H9 (cell line): ENCODE measurements around the gene LMBR1. TPM values are rescaled to one million over a fixed set of nuclear protein-coding genes. Genes with fewer than 3 reads are reported as not detected.

ENCODE experiments used
- DNase-seq: peaks from one replicate; pipeline ENCODE4 v3.0.0-alpha.2; 2017
- H2AFZ ChIP-seq: one replicate; pipeline ENCODE4 v1.6.1; 2013; ENCODE audit warnings: mild to moderate bottlenecking, low read length, control low read depth, moderate library complexity
- H2AK5ac ChIP-seq: 2 replicates; pipeline ENCODE4 v1.6.1; 2013; ENCODE audit warnings: low read length, control low read depth, mixed read lengths; ENCODE audit not compliant: insufficient read length
- H2BK120ac ChIP-seq: one replicate; pipeline ENCODE4 v1.6.1; 2013; ENCODE audit warnings: low read depth, mild to moderate bottlenecking, low read length, control low read depth, inconsistent platforms; ENCODE audit not compliant: poor library complexity, severe bottlenecking
- H2BK12ac ChIP-seq: 2 replicates; pipeline ENCODE4 v1.6.1; 2013; ENCODE audit warnings: low read length, control low read depth, mixed read lengths, low read depth; ENCODE audit not compliant: insufficient read length
- H2BK15ac ChIP-seq: 2 replicates; pipeline ENCODE4 v1.6.1; 2013; ENCODE audit warnings: low read depth, low read length, control low read depth
- H2BK20ac ChIP-seq: one replicate; pipeline ENCODE4 v1.6.1; 2013; ENCODE audit warnings: low read depth, mild to moderate bottlenecking, low read length, control low read depth, inconsistent platforms; ENCODE audit not compliant: poor library complexity, severe bottlenecking
- H2BK5ac ChIP-seq: 2 replicates; pipeline ENCODE4 v1.6.1; 2013; ENCODE audit warnings: low read length, control low read depth, mixed read lengths; ENCODE audit not compliant: insufficient read length
- H3K14ac ChIP-seq: 2 replicates; pipeline ENCODE4 v1.6.1; 2013; ENCODE audit warnings: low read length, control low read depth; ENCODE audit not compliant: insufficient read depth
- H3K18ac ChIP-seq: 2 replicates; pipeline ENCODE4 v1.6.1; 2013; ENCODE audit warnings: low read depth, mild to moderate bottlenecking, mixed read lengths, low read length, control low read depth; ENCODE audit not compliant: insufficient read length
- H3K23ac ChIP-seq: 2 replicates; pipeline ENCODE4 v1.6.1; 2013; ENCODE audit warnings: low read length, control low read depth, mixed read lengths, low read depth; ENCODE audit not compliant: insufficient read length
- H3K23me2 ChIP-seq: 2 replicates; pipeline ENCODE4 v1.6.1; 2013; ENCODE audit warnings: low read depth, mild to moderate bottlenecking, mixed read lengths, low read length, control low read depth; ENCODE audit not compliant: insufficient read length, poor library complexity, severe bottlenecking
- H3K27ac ChIP-seq: 2 replicates; pipeline ENCODE4 v1.5.1; 2013; ENCODE audit warnings: low read length, control low read depth, mixed read lengths, low read depth; ENCODE audit not compliant: insufficient read length
- H3K27me3 ChIP-seq: 2 replicates; pipeline ENCODE4 v1.6.1; 2013; ENCODE audit warnings: low read length, control low read depth, inconsistent platforms; ENCODE audit not compliant: insufficient read depth
- H3K4ac ChIP-seq: 2 replicates; pipeline ENCODE4 v1.6.1; 2013; ENCODE audit warnings: low read depth, mild to moderate bottlenecking, control low read depth, inconsistent platforms, low read length, moderate library complexity
- H3K4me1 ChIP-seq: 2 replicates; pipeline ENCODE4 v1.6.1; 2013; ENCODE audit warnings: low read length, control low read depth, inconsistent platforms; ENCODE audit not compliant: insufficient read depth
- H3K4me2 ChIP-seq: 2 replicates; pipeline ENCODE4 v1.6.1; 2013; ENCODE audit warnings: low read length, control low read depth, mixed read lengths; ENCODE audit not compliant: insufficient read length, insufficient read depth
- H3K56ac ChIP-seq: 2 replicates; pipeline ENCODE4 v1.6.1; 2013; ENCODE audit warnings: low read depth, mild to moderate bottlenecking, mixed read lengths, low read length, control low read depth; ENCODE audit not compliant: insufficient read length
- H3K79me1 ChIP-seq: 2 replicates; pipeline ENCODE4 v1.6.1; 2013; ENCODE audit warnings: low read depth, mild to moderate bottlenecking, moderate library complexity, low read length, control low read depth, inconsistent platforms; ENCODE audit not compliant: insufficient read depth, poor library complexity, severe bottlenecking
- H3K79me2 ChIP-seq: 2 replicates; pipeline ENCODE4 v1.6.1; 2013; ENCODE audit warnings: low read length, control low read depth, inconsistent platforms; ENCODE audit not compliant: insufficient read depth
- H3K9ac ChIP-seq: 2 replicates; pipeline ENCODE4 v1.6.1; 2013; ENCODE audit warnings: low read length, control low read depth, mixed read lengths; ENCODE audit not compliant: insufficient read length; ENCODE audit errors: extremely low read depth
- H3K9me3 ChIP-seq: one replicate; pipeline ENCODE4 v1.6.1; 2013; ENCODE audit warnings: low read depth, low read length, inconsistent platforms; ENCODE audit not compliant: control insufficient read depth
- H3T11ph ChIP-seq: one replicate; pipeline ENCODE4 v1.6.1; 2013; ENCODE audit warnings: mild to moderate bottlenecking, low read length, control low read depth, inconsistent platforms
- H4K20me1 ChIP-seq: one replicate; pipeline ENCODE4 v1.6.1; 2013; ENCODE audit not compliant: control insufficient read depth, insufficient read length, insufficient read depth
- H4K5ac ChIP-seq: 2 replicates; pipeline ENCODE4 v1.6.1; 2013; ENCODE audit warnings: low read depth, mild to moderate bottlenecking, mixed read lengths, low read length, control low read depth; ENCODE audit not compliant: insufficient read length
- H4K8ac ChIP-seq: replicated peaks from 2 replicates; pipeline ENCODE4 v1.6.1; 2013; ENCODE audit warnings: low read length, control low read depth, mixed read lengths, low read depth; ENCODE audit not compliant: insufficient read length
- H4K91ac ChIP-seq: 2 replicates; pipeline ENCODE4 v1.6.1; 2013; ENCODE audit warnings: low read depth, mild to moderate bottlenecking, moderate library complexity, mixed read lengths, low read length, control low read depth; ENCODE audit not compliant: insufficient read length
- H3K27ac Mint-ChIP-seq, 3 experiments: 2 replicates in 2 of 3; 3 replicates in 1 of 3; pipeline ENCODE4 v1.8.0; 2020 to 2021; ENCODE audit warnings: mixed read lengths in 3 of 3, mild to moderate bottlenecking in 1 of 3, moderate library complexity in 1 of 3
- H3K27me3 Mint-ChIP-seq: 2 replicates; pipeline ENCODE4 v1.8.0; 2021; ENCODE audit warnings: low read depth, mild to moderate bottlenecking, moderate library complexity, mixed read lengths
- H3K36me3 Mint-ChIP-seq, 3 experiments: 2 replicates in 2 of 3; 3 replicates in 1 of 3; pipeline ENCODE4 v1.8.0; 2020 to 2021; ENCODE audit warnings: low read depth in 3 of 3, mixed read lengths in 3 of 3; ENCODE audit not compliant: insufficient read depth in 1 of 3
- H3K4me1 Mint-ChIP-seq, 2 experiments: 2 replicates each; pipeline ENCODE4 v1.8.0; 2020; ENCODE audit warnings: mixed read lengths in 2 of 2
- H3K4me3 Mint-ChIP-seq, 2 experiments: 2 replicates in 1 of 2; 3 replicates in 1 of 2; pipeline ENCODE4 v1.8.0; 2020 to 2021; ENCODE audit warnings: mild to moderate bottlenecking in 2 of 2, mixed read lengths in 2 of 2, moderate library complexity in 1 of 2
- H3K9me3 Mint-ChIP-seq, 2 experiments: 2 replicates in 1 of 2; 3 replicates in 1 of 2; pipeline ENCODE4 v1.8.0; 2020; ENCODE audit warnings: mild to moderate bottlenecking in 2 of 2, mixed read lengths in 2 of 2, moderate library complexity in 1 of 2
- WGBS: extraction: QIAGEN DNeasy Blood & Tissue Kit; methylation state at CpG from one replicate; pipeline ENCODE4 v1.1.7; 2013; ENCODE audit warnings: missing lambda C conversion rate, low lambda C conversion rate, mixed read lengths; ENCODE audit not compliant: insufficient read length; ENCODE audit errors: extremely low coverage; 5-methylcytosine and 5-hydroxymethylcytosine counted together
- total RNA-seq: library from RNA; stranded (reverse); gene quantifications from 2 replicates; pipeline ENCODE4 v1.2.1, GENCODE V29; 2021
- TF ChIP-seq, protein P1 (sequence below): fragments of 200-600 bp; sonication (generic); conservative IDR thresholded peaks from 3 replicates; pipeline ENCODE4 v1.8.0; 2021; ENCODE audit warnings: antibody characterized with exemption, mild to moderate bottlenecking

Gene LMBR1
- total RNA-seq, 1 experiment from 2014 or later: 62.3 TPM

DNA sequence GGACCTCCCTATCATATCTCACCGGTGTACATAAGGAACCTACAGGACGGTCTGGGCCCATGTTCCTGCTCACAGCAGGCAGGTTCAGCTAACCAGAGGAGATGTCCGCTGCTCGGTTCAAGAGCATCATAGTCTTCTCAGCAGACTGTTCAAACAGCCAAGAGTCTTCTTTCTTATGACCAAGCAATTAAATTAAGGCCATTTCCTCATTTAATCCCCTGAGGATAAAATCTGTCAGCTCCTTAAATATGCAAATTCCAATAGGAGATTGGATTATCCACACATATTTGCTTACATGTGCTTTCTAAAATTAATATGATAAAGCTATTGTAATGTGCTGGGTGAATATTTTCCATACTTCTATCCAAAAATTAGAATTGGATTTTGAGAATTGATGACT is 59.7 kb downstream of the LMBR1 start:
- H2AFZ ChIP-seq: no peak overlapping the region
- H3K9ac ChIP-seq: no peak overlapping the region
- H3K27ac Mint-ChIP-seq: no peak overlapping the region

More for the DNA sequence above, 59.7 kb downstream of the LMBR1 start:
- Histone ChIP-seq H2AK5ac (no peak overlapping the region), H3K56ac (no peak overlapping the region), H3T11ph (no peak overlapping the region), H3K18ac (no peak overlapping the region), H3K79me1 (no peaks in the 10 kb centered on the region), H4K91ac (no peak overlapping the region), H2BK120ac (no peak overlapping the region), H3K23ac (no peak overlapping the region), H3K23me2 (no peaks in the 10 kb centered on the region), H3K4me1 (no peaks in the 10 kb centered on the region), H2BK12ac (no peak overlapping the region), H3K27ac (no peak overlapping the region), H3K9me3 (no peaks in the 10 kb centered on the region), H2BK5ac (no peak overlapping the region), H3K79me2 (no peaks in the 10 kb centered on the region), H4K5ac (no peak overlapping the region), H3K4ac (no peak overlapping the region), H2BK15ac (no peak overlapping the region), H3K14ac (no peak overlapping the region), H4K20me1 (no peaks in the 10 kb centered on the region), H3K4me2 (no peak overlapping the region), H2BK20ac (no peak overlapping the region), H4K8ac (no peak overlapping the region), H3K27me3 (no peaks in the 10 kb centered on the region)
- TF ChIP-seq, protein P1, sequence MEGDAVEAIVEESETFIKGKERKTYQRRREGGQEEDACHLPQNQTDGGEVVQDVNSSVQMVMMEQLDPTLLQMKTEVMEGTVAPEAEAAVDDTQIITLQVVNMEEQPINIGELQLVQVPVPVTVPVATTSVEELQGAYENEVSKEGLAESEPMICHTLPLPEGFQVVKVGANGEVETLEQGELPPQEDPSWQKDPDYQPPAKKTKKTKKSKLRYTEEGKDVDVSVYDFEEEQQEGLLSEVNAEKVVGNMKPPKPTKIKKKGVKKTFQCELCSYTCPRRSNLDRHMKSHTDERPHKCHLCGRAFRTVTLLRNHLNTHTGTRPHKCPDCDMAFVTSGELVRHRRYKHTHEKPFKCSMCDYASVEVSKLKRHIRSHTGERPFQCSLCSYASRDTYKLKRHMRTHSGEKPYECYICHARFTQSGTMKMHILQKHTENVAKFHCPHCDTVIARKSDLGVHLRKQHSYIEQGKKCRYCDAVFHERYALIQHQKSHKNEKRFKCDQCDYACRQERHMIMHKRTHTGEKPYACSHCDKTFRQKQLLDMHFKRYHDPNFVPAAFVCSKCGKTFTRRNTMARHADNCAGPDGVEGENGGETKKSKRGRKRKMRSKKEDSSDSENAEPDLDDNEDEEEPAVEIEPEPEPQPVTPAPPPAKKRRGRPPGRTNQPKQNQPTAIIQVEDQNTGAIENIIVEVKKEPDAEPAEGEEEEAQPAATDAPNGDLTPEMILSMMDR: no peak
- H3K9me3 Mint-ChIP-seq: no peaks in the 10 kb centered on the region
- no peak for DNase-seq
- no peaks in the 10 kb centered on the region for H3K27me3 Mint-ChIP-seq
- no CpG with 5 or more reads among the region's 4 CpGs for WGBS
- peaks cover 5 to 14% (median 8%) of the 10 kb centered on the region in 3 experiments; a peak in 6 of 7 replicates for H3K36me3 Mint-ChIP-seq
- no peaks in the 10 kb centered on the region for H3K4me1 Mint-ChIP-seq
- H3K4me3 Mint-ChIP-seq: no peak overlapping the region
